Fibroblast of lung (primary cell): ENCODE data around the gene JAZF1. TPM values are rescaled to one million over a fixed set of nuclear protein-coding genes. Genes with fewer than 3 reads are reported as not detected.

Experiments
- DNase-seq, 2 donors: peaks; one replicate each; pipeline versions ENCODE4 v3.0.0 to v3.0.0-alpha.2; 2010; ENCODE audit warnings: low read depth in 2 of 2
- H2AFZ ChIP-seq: 2 replicates; pipeline ENCODE4 v1.5.1; 2012; ENCODE audit warnings: low read length, control low read depth, inconsistent platforms
- H3K27ac ChIP-seq: 2 replicates; pipeline ENCODE4 v1.5.1; 2011; ENCODE audit warnings: low read length, control low read depth; ENCODE audit not compliant: insufficient read depth
- H3K27me3 ChIP-seq: 2 replicates; pipeline ENCODE4 v1.5.1; 2011; ENCODE audit warnings: mild to moderate bottlenecking, low read length; ENCODE audit not compliant: control insufficient read depth, insufficient read depth
- H3K36me3 ChIP-seq: 2 replicates; pipeline ENCODE4 v1.5.1; 2011; ENCODE audit warnings: low read length; ENCODE audit not compliant: control insufficient read depth, insufficient read depth
- H3K4me1 ChIP-seq: 2 replicates; pipeline ENCODE4 v1.5.1; 2011; ENCODE audit warnings: low read length; ENCODE audit not compliant: control insufficient read depth, insufficient read depth; ENCODE audit errors: extremely low read depth
- H3K4me2 ChIP-seq: 2 replicates; pipeline ENCODE4 v1.5.1; 2011; ENCODE audit warnings: low read length, control low read depth; ENCODE audit not compliant: insufficient read depth; ENCODE audit errors: extremely low read depth
- H3K4me3 ChIP-seq, 4 experiments: fragments of 200-600 bp in 1 of 4; sonication (generic) in 1 of 4; replicated peaks in 1 of 4; 2 replicates each; pipeline ENCODE4 v1.5.1; 2011 to 2016; ENCODE audit warnings: low read length in 4 of 4, low read depth in 3 of 4, mild to moderate bottlenecking in 3 of 4, control low read depth in 2 of 4, inconsistent platforms in 1 of 4, mixed read lengths in 1 of 4; ENCODE audit not compliant: insufficient read depth in 1 of 4; ENCODE audit errors: control extremely low read depth in 1 of 4
- H3K79me2 ChIP-seq: 2 replicates; pipeline ENCODE4 v1.5.1; 2012; ENCODE audit warnings: mild to moderate bottlenecking, low read length, inconsistent platforms; ENCODE audit not compliant: control insufficient read depth, insufficient read depth
- H3K9ac ChIP-seq: 2 replicates; pipeline ENCODE4 v1.5.1; 2011; ENCODE audit warnings: mild to moderate bottlenecking, low read length, control low read depth; ENCODE audit not compliant: insufficient read depth
- H3K9me3 ChIP-seq: 2 replicates; pipeline ENCODE4 v1.5.1; 2012; ENCODE audit warnings: low read depth, low read length; ENCODE audit not compliant: control insufficient read depth, insufficient read depth
- H4K20me1 ChIP-seq: 2 replicates; pipeline ENCODE4 v1.5.1; 2011; ENCODE audit warnings: low read length; ENCODE audit not compliant: control insufficient read depth, insufficient read depth; ENCODE audit errors: extremely low read depth
- CTCF ChIP-seq, 2 donors: IDR thresholded peaks in 1 of 2; conservative IDR thresholded peaks in 1 of 2; 1 replicate in 1 of 2; 2 replicates in 1 of 2; pipeline ENCODE4 v1.5.1; 2011 to 2012; ENCODE audit warnings: low read length in 2 of 2, control low read depth in 1 of 2, inconsistent platforms in 1 of 2, low read depth in 1 of 2, mild to moderate bottlenecking in 1 of 2
- EZH2 ChIP-seq: IDR thresholded peaks from 2 replicates; pipeline ENCODE4 v1.5.1; 2012; ENCODE audit warnings: low read length, control low read depth, mild to moderate bottlenecking; ENCODE audit errors: missing control alignments
- polyA plus RNA-seq, 2 donors: library from polyadenylated mRNA; depleted of rRNA in 1 of 2; stranded (reverse) in 1 of 2; unstranded in 1 of 2; fragments of >200 nt; gene quantifications; 2 replicates each; pipeline ENCODE4 v1.2.1, GENCODE V29; 2011 to 2012; ENCODE audit warnings: missing spikeins in 1 of 2
- total RNA-seq: library from RNA; depleted of rRNA; stranded (reverse); fragments of >200 nt; gene quantifications from 2 replicates; pipeline ENCODE4 v1.2.1, GENCODE V29; 2014

The JAZF1 gene
- total and polyA plus RNA-seq, 2 donors (not counting 1 experiment from before 2014, with no cell fraction given), result 9.1 to 9.3 TPM

DNA sequence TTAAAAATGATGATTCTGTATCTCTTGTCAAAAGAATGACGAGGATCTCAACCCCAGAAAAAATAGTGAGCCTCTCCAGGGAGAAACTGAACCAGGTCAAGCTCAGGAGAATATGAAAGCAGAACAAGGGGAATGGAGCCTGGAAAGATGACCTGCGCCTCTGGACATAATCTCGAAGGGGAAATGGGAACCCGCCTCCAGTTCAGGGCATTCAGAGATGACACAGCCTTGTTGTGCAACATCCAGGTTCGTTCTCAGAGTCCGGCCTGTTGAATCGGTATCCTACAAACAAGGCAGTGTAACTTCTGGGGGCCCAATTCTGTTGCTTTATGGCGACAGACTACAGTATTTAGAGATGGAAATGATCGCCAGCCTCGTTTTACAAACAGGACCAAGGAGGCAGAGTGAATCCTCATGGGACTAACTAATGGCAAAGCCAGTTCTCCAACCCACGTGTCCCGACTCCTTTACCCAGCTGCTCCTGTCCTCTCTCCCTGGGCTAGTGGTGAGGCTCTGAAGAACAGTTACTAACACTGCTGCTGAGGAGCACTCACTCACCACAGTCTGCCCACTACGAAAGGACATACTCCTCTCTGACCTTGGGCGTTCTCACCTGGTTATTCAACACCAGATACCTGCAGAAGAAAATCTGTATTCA is 67.6 kb downstream of the JAZF1 start:
- Histone ChIP-seq H3K36me3 (no peaks in the 10 kb centered on the region), H3K9me3 (no peaks in the 10 kb centered on the region), H3K4me3 (no peak overlapping the region), H3K4me1 (no peaks in the 10 kb centered on the region), H3K27ac (no peak overlapping the region), H3K4me2 (no peak overlapping the region), H4K20me1 (no peaks in the 10 kb centered on the region), H3K79me2 (no peaks in the 10 kb centered on the region), H3K9ac (no peak overlapping the region), H3K27me3 (no peaks in the 10 kb centered on the region), H2AFZ (no peak overlapping the region)
- no peak for DNase-seq
- TF ChIP-seq EZH2 (no peak), CTCF (conservative IDR thresholded peaks at IDR 0.05 in 1 of 2, IDR thresholded peaks at IDR 0.05 in 1 of 2; ENCODE audit: low read depth in 1 of 2, low read length in 2 of 2) (no peak)

DNA sequence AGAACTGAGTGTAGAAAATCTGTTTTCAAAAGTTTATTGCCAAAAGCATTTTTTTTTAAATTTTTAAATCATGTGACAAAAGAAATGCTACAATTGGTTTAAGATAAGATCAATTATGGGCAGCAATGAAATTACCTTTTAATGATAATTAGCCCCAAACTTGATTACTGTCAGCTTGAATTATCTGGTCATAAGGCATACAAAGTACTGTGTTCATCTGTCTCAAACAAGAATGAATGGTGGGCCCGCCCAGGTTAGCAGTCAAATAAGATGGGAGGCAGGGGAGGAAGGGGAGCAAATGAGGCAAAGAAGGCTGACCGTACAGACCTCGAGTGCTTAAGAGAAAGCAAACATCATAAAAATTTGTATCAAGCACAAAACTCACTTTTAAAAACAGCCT is 68.1 kb downstream of the JAZF1 start:
- Histone ChIP-seq H3K79me2 (no peaks in the 10 kb centered on the region), H4K20me1 (no peaks in the 10 kb centered on the region), H2AFZ (no peak overlapping the region), H3K27me3 (no peaks in the 10 kb centered on the region), H3K9ac (no peak overlapping the region), H3K4me1 (no peaks in the 10 kb centered on the region), H3K4me2 (no peak overlapping the region), H3K4me3 (no peak overlapping the region), H3K27ac (no peak overlapping the region), H3K36me3 (no peaks in the 10 kb centered on the region), H3K9me3 (no peaks in the 10 kb centered on the region)
- DNase-seq, result no peak
- TF ChIP-seq EZH2 (no peak), CTCF (conservative IDR thresholded peaks at IDR 0.05 in 1 of 2, IDR thresholded peaks at IDR 0.05 in 1 of 2; ENCODE audit: low read depth in 1 of 2, low read length in 2 of 2) (no peak)

DNA sequence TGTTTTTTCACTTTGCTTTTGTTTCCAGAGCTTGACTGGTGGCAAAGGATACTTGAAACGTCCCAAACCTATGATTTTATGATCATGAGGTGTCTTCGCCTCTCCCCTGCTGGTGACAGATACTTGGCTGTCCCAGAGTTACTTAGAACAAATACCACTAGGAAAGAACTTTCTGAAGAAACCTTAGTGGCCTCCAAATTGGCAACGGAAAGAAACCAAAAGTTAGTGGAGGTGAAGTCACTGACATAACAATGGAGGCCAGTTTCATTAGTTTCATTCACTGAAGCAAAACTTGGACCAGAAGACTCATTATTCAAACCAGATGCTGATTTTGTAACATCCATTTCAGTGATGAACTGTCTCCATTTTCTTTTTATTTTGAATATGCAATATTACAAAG is 68.6 kb downstream of the JAZF1 start:
- Histone ChIP-seq H3K79me2 (no peaks in the 10 kb centered on the region), H3K9ac (no peak overlapping the region), H3K4me2 (no peak overlapping the region), H4K20me1 (no peaks in the 10 kb centered on the region), H3K4me3 (no peak overlapping the region), H2AFZ (no peak overlapping the region), H3K27ac (no peak overlapping the region), H3K9me3 (no peaks in the 10 kb centered on the region), H3K27me3 (no peaks in the 10 kb centered on the region), H3K4me1 (no peaks in the 10 kb centered on the region), H3K36me3 (no peaks in the 10 kb centered on the region)
- TF ChIP-seq EZH2 (no peak), CTCF (conservative IDR thresholded peaks at IDR 0.05 in 1 of 2, IDR thresholded peaks at IDR 0.05 in 1 of 2; ENCODE audit: low read depth in 1 of 2, low read length in 2 of 2) (no peak)
- no peak for DNase-seq
